Measurements from ENCODE around the gene TMEM179B. TPM values are rescaled to one million over a fixed set of nuclear protein-coding genes. Genes with fewer than 3 reads are reported as not detected.

TMEM179B gene
- total and polyA plus RNA-seq, 9 of the 15 experiments (the other 6 are each of a cell fraction or from before 2014, with no cell fraction given) = 27.7 to 105 (median 37.0) TPM

GRCh38 chr11:62778441-62778840 lies 8.8 kb upstream of the TMEM179B start (continued):
- TF ChIP-seq AFF4 (CRISPR knock-in tag; IDR thresholded peaks at IDR 0.05) (no peak), RREB1 (CRISPR knock-in tag; IDR thresholded peaks at IDR 0.05) (no peak)
